Endothelial cell of umbilical vein (primary cell): ENCODE measurements around the gene AGAP2. TPM values are rescaled to one million over a fixed set of nuclear protein-coding genes. Genes with fewer than 3 reads are reported as not detected.

Experiments used
- BruUV-seq: library from RNA; stranded (reverse); fragments of 400-500 nt; replicated peaks from 2 replicates; lab custom pipeline; 2021; lab: Mats Ljungman, UMichigan
- CTCF ChIA-PET: fragments of 300-600, 350-600 bp; sonication (Branson Sonifier 250); formaldehyde crosslinking; loops from one replicate; lab custom pipeline; 2021; ENCODE audit warnings: antibody characterized with exemption, inconsistent platforms; lab: Charles Lee
- POLR2A ChIA-PET: fragments of 300-600, 350-600 bp; sonication (Branson Sonifier 250); formaldehyde crosslinking; loops from one replicate; lab custom pipeline; 2021; ENCODE audit warnings: antibody characterized with exemption, inconsistent platforms; lab: Charles Lee
- DNase-seq: peaks from one replicate; pipeline ENCODE4 v3.0.0-alpha.2; 2011; ENCODE audit warnings: low read depth, low spot score
- FAIRE-seq: peaks from 2 replicates; lab custom pipeline; 2011; peaks lifted over from hg19 to GRCh38; lab: Jason Lieb, UNC
- H2AFZ ChIP-seq: 2 replicates; pipeline ENCODE4 v1.6.0; 2012; ENCODE audit warnings: low read depth, low read length, control low read depth, inconsistent platforms
- H3K27ac ChIP-seq: 2 replicates; pipeline ENCODE4 v1.5.1; 2011; ENCODE audit warnings: low read depth, mild to moderate bottlenecking, control low read depth, low read length, moderate library complexity; ENCODE audit not compliant: insufficient read depth
- H3K27me3 ChIP-seq, 2 experiments: 2 replicates each; pipeline versions ENCODE4 v1.6.0 to v1.6.1; 2011; ENCODE audit warnings: low read length in 2 of 2, mixed read lengths in 1 of 2; ENCODE audit not compliant: control insufficient read depth in 2 of 2, insufficient read depth in 2 of 2
- H3K36me3 ChIP-seq, 2 experiments: 2 replicates in 1 of 2; 3 replicates in 1 of 2; pipeline ENCODE4 v1.5.1; 2011; ENCODE audit warnings: low read length in 2 of 2, mild to moderate bottlenecking in 1 of 2, moderate library complexity in 1 of 2; ENCODE audit not compliant: control insufficient read depth in 2 of 2, insufficient read depth in 2 of 2; ENCODE audit errors: extremely low read depth in 1 of 2
- H3K4me1 ChIP-seq: 3 replicates; pipeline ENCODE4 v1.5.1; 2011; ENCODE audit warnings: mild to moderate bottlenecking, low read length; ENCODE audit not compliant: control insufficient read depth, insufficient read depth; ENCODE audit errors: extremely low read depth
- H3K4me2 ChIP-seq: 2 replicates; pipeline ENCODE4 v1.6.1; 2011; ENCODE audit warnings: low read length, control low read depth, mixed read lengths; ENCODE audit not compliant: insufficient read depth
- H3K4me3 ChIP-seq, 3 experiments: fragments of 200-600 bp in 1 of 3; sonication (generic), shearing (Covaris generic) in 1 of 3; replicated peaks in 1 of 3; 2 replicates each; pipeline ENCODE4 v1.5.1; 2011 to 2016; ENCODE audit warnings: control low read depth in 3 of 3, low read length in 3 of 3, mild to moderate bottlenecking in 2 of 3, inconsistent platforms in 1 of 3, low read depth in 1 of 3, moderate library complexity in 1 of 3; ENCODE audit not compliant: insufficient read depth in 1 of 3
- H3K79me2 ChIP-seq: 2 replicates; pipeline ENCODE4 v1.6.0; 2012; ENCODE audit warnings: low read length, inconsistent platforms; ENCODE audit not compliant: control insufficient read depth, insufficient read depth
- H3K9ac ChIP-seq: replicated peaks from 2 replicates; pipeline ENCODE3; 2011; ENCODE audit warnings: low read length, control low read depth; ENCODE audit not compliant: insufficient read depth; ENCODE audit errors: extremely low read depth
- H3K9me1 ChIP-seq: replicated peaks from 3 replicates; pipeline ENCODE4 v1.6.0; 2011; ENCODE audit warnings: mild to moderate bottlenecking, low read length; ENCODE audit not compliant: control insufficient read depth, insufficient read depth; ENCODE audit errors: extremely low read depth
- H3K9me3 ChIP-seq: replicated peaks from 2 replicates; pipeline ENCODE4 v1.5.1; 2012; ENCODE audit warnings: low read length, inconsistent platforms; ENCODE audit not compliant: control insufficient read depth, insufficient read depth
- H4K20me1 ChIP-seq: replicated peaks from 2 replicates; pipeline ENCODE3; 2011; ENCODE audit warnings: mild to moderate bottlenecking, low read length; ENCODE audit not compliant: control insufficient read depth, insufficient read depth; ENCODE audit errors: extremely low read depth
- GATA2 ChIP-seq: IDR thresholded peaks from 2 replicates; pipeline ENCODE4 v1.7.0; 2011; ENCODE audit warnings: low read depth, mild to moderate bottlenecking, moderate library complexity, mixed read lengths, low read length; ENCODE audit not compliant: insufficient read length, insufficient read depth
- POLR2A ChIP-seq: IDR thresholded peaks from 2 replicates; pipeline ENCODE4 v1.6.1; 2012; ENCODE audit warnings: low read depth, mild to moderate bottlenecking, control low read depth, low read length
- POLR2AphosphoS5 ChIP-seq: IDR thresholded peaks from 2 replicates; pipeline ENCODE4 v1.6.1; 2012; ENCODE audit warnings: low read depth, mild to moderate bottlenecking, control low read depth, low read length, moderate library complexity; ENCODE audit not compliant: insufficient read depth
- dilution Hi-C: fragments of 300-500 bp; cut with MboI; formaldehyde crosslinking; loops from one replicate; pipeline ENCODE4 v1.15.0; 2019; ENCODE audit warnings: low sequenced_read_pairs; ENCODE audit not compliant: extremely low pct_ligation_motif_present
- intact Hi-C: fragments of 100-400 bp; cut with micrococcal nuclease; formaldehyde crosslinking; loops from one replicate; pipeline ENCODE4 v1.10.0; 2022
- polyA plus RNA-seq, 4 experiments: library from polyadenylated mRNA; depleted of rRNA in 3 of 4; stranded (reverse) in 3 of 4; unstranded in 1 of 4; fragments of >200 nt; gene quantifications; 2 replicates each; pipeline versions ENCODE4 v1.2.1 to v1.2.3, GENCODE V29; 2011 to 2012; ENCODE audit warnings: missing spikeins in 1 of 4
- total RNA-seq: library from RNA; stranded (reverse); gene quantifications from 2 replicates; pipeline ENCODE4 v1.2.3, GENCODE V29; 2021
- TF ChIP-seq, protein P1 (sequence below): IDR thresholded peaks from 2 replicates; pipeline ENCODE4 v1.6.1; 2011; ENCODE audit not compliant: insufficient read depth, insufficient read length
- TF ChIP-seq, protein P2 (sequence below), 2 donors: IDR thresholded peaks; 1 replicate in 1 of 2; 2 replicates in 1 of 2; pipeline ENCODE4 v1.5.1; 2011; ENCODE audit warnings: low read length in 2 of 2, mild to moderate bottlenecking in 2 of 2, moderate library complexity in 2 of 2, control low read depth in 1 of 2, inconsistent platforms in 1 of 2, low read depth in 1 of 2; ENCODE audit not compliant: insufficient read depth in 1 of 2; ENCODE audit errors: extremely low read depth in 1 of 2

The AGAP2 gene
- total and polyA plus RNA-seq, 2 donors (not counting 3 experiments of a cell fraction or from before 2014, with no cell fraction given): 0.04 to 0.24 TPM

DNA sequence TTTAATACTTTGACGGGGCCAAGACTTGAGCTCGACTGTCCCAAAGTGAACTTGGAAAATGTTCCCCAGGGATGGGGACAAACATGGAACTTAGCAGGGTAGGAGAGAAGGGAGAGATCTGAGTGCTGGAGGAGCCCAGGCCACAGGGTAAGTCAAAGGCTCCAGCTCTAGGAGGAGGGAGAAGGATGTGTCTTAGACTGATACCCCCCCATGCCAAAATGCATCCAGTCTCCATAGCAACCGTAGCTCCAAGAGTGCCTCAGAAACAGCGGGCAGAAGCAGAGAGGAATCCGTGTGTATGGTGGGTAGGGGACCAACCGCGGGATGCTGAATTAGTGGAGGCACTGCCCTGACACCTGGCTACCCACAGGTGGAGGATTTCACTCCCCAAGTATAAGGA is 845 bp upstream of the AGAP2 start:
- CTCF ChIA-PET: interaction anchor here (1.0 to 6.1 kb wide), 2 partner anchors 14 to 17 kb away, joined by 4 to 48 read pairs; no protein-coding TSS in a partner anchor
- H3K27me3 ChIP-seq: peaks cover 59 to 65% of the 10 kb centered on the region in 2 experiments
- BruUV-seq: no TSS peak

More for the DNA sequence above, 845 bp upstream of the AGAP2 start:
- FAIRE-seq: no peak
- dilution Hi-C loops (no loop called here), intact Hi-C loops (no loop called here)
- H4K20me1 ChIP-seq: no peaks in the 10 kb centered on the region
- no peaks in the 10 kb centered on the region for H3K36me3 ChIP-seq
- H3K4me3 ChIP-seq: no peak overlapping the region
- H3K79me2 ChIP-seq: no peaks in the 10 kb centered on the region
- no peaks in the 10 kb centered on the region for H3K9me3 ChIP-seq
- no peaks in the 10 kb centered on the region for H3K9me1 ChIP-seq
- H3K4me1 ChIP-seq: peaks cover 5% of the 10 kb centered on the region
- H3K27ac ChIP-seq: no peak overlapping the region
- TF ChIP-seq GATA2 (no peak), POLR2AphosphoS5 (no peak), POLR2A (no peak)
- TF ChIP-seq, protein P1, sequence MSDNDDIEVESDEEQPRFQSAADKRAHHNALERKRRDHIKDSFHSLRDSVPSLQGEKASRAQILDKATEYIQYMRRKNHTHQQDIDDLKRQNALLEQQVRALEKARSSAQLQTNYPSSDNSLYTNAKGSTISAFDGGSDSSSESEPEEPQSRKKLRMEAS: no peak
- TF ChIP-seq, protein P2, sequence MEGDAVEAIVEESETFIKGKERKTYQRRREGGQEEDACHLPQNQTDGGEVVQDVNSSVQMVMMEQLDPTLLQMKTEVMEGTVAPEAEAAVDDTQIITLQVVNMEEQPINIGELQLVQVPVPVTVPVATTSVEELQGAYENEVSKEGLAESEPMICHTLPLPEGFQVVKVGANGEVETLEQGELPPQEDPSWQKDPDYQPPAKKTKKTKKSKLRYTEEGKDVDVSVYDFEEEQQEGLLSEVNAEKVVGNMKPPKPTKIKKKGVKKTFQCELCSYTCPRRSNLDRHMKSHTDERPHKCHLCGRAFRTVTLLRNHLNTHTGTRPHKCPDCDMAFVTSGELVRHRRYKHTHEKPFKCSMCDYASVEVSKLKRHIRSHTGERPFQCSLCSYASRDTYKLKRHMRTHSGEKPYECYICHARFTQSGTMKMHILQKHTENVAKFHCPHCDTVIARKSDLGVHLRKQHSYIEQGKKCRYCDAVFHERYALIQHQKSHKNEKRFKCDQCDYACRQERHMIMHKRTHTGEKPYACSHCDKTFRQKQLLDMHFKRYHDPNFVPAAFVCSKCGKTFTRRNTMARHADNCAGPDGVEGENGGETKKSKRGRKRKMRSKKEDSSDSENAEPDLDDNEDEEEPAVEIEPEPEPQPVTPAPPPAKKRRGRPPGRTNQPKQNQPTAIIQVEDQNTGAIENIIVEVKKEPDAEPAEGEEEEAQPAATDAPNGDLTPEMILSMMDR (IDR thresholded peaks at IDR 0.05; ENCODE audit: extremely low read depth in 1 of 2, insufficient read depth in 1 of 2, low read depth in 1 of 2, low read length in 2 of 2): no peak
- H3K4me2 ChIP-seq: no peak overlapping the region
- H3K9ac ChIP-seq: no peak overlapping the region
- no peak overlapping the region for H2AFZ ChIP-seq
- no peak for DNase-seq
- POLR2A ChIA-PET: no interaction called here
